Measurements from ENCODE around the gene EDN2. TPM values are rescaled to one million over a fixed set of nuclear protein-coding genes. Genes with fewer than 3 reads are reported as not detected.
A peak's percentile ranks its signal among the peaks of the same experiment; 100 is the strongest.

EDN2 gene
- total RNA-seq, 1 experiment from 2014 or later = 0.24 TPM

- no peaks in the 10 kb centered on the region for H3K4me1 ChIP-seq (ENCODE audit: insufficient read depth, low read length)
- H4K5ac ChIP-seq (ENCODE audit: insufficient read length, low read depth, low read length) = no peak overlapping the region
- H3K9ac ChIP-seq (ENCODE audit: extremely low read depth, insufficient read length, low read length) = no peak overlapping the region
- H3K18ac ChIP-seq (ENCODE audit: insufficient read length, low read depth, low read length) = no peak overlapping the region
- no peak overlapping the region for H3K56ac ChIP-seq (ENCODE audit: insufficient read length, low read depth, low read length)
- Mint-ChIP-seq H3K9me3 (peaks cover 19 to 22% of the 10 kb centered on the region in 2 experiments; a peak in 4 of 5 replicates), H3K4me1 (no peaks in the 10 kb centered on the region), H3K27ac (no peak overlapping the region), H3K36me3 (ENCODE audit: insufficient read depth in 1 of 3, low read depth in 3 of 3) (peaks cover 0 to 5% (median 2%) of the 10 kb centered on the region in 3 experiments; a peak in 2 of 7 replicates), H3K4me3 (no peak overlapping the region; a peak in 1 of 5 replicates), H3K27me3 (ENCODE audit: low read depth) (peaks cover 31% of the 10 kb centered on the region)
- no peaks in the 10 kb centered on the region for H4K20me1 ChIP-seq (ENCODE audit: control insufficient read depth, insufficient read depth, insufficient read length)
- peak overlapping the region; percentile 74 for H3K14ac ChIP-seq (ENCODE audit: insufficient read depth, low read length)
- no peak overlapping the region for H3K23ac ChIP-seq (ENCODE audit: insufficient read length, low read depth, low read length)
- DNase-seq = no peak
- no peak overlapping the region for H4K91ac ChIP-seq (ENCODE audit: insufficient read length, low read depth, low read length)
- no peak overlapping the region for H3K4me2 ChIP-seq (ENCODE audit: insufficient read depth, insufficient read length, low read length)
- no peak overlapping the region for H2BK20ac ChIP-seq (ENCODE audit: low read depth, low read length, poor library complexity, severe bottlenecking)
- H3K27ac ChIP-seq (ENCODE audit: insufficient read length, low read depth, low read length) = no peak overlapping the region
- H4K8ac ChIP-seq (replicated peaks; ENCODE audit: insufficient read length, low read depth, low read length) = no peak overlapping the region
- no peak overlapping the region for H2BK12ac ChIP-seq (ENCODE audit: insufficient read length, low read depth, low read length)
- no peaks in the 10 kb centered on the region for H3K27me3 ChIP-seq (ENCODE audit: insufficient read depth, low read length)
- no peaks in the 10 kb centered on the region for H3K79me1 ChIP-seq (ENCODE audit: insufficient read depth, low read depth, low read length, poor library complexity, severe bottlenecking)
- no peak overlapping the region for H3K4ac ChIP-seq (ENCODE audit: low read depth, low read length)
- H2BK15ac ChIP-seq (ENCODE audit: low read depth, low read length) = no peak overlapping the region
- no peaks in the 10 kb centered on the region for H3K9me3 ChIP-seq (ENCODE audit: control insufficient read depth, low read depth, low read length)
- H3T11ph ChIP-seq (ENCODE audit: low read length) = no peak overlapping the region
- H2AFZ ChIP-seq (ENCODE audit: low read length) = no peak overlapping the region
- no peak overlapping the region for H2AK5ac ChIP-seq (ENCODE audit: insufficient read length, low read length)
- no peaks in the 10 kb centered on the region for H3K23me2 ChIP-seq (ENCODE audit: insufficient read length, low read depth, low read length, poor library complexity, severe bottlenecking)
- TF ChIP-seq, protein P1, sequence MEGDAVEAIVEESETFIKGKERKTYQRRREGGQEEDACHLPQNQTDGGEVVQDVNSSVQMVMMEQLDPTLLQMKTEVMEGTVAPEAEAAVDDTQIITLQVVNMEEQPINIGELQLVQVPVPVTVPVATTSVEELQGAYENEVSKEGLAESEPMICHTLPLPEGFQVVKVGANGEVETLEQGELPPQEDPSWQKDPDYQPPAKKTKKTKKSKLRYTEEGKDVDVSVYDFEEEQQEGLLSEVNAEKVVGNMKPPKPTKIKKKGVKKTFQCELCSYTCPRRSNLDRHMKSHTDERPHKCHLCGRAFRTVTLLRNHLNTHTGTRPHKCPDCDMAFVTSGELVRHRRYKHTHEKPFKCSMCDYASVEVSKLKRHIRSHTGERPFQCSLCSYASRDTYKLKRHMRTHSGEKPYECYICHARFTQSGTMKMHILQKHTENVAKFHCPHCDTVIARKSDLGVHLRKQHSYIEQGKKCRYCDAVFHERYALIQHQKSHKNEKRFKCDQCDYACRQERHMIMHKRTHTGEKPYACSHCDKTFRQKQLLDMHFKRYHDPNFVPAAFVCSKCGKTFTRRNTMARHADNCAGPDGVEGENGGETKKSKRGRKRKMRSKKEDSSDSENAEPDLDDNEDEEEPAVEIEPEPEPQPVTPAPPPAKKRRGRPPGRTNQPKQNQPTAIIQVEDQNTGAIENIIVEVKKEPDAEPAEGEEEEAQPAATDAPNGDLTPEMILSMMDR (conservative IDR thresholded peaks at IDR 0.05) = no peak
- no peak overlapping the region for H2BK5ac ChIP-seq (ENCODE audit: insufficient read length, low read length)
- H2BK120ac ChIP-seq (ENCODE audit: low read depth, low read length, poor library complexity, severe bottlenecking) = no peak overlapping the region
- no CpG with 5 or more reads among the region's 12 CpGs for WGBS (ENCODE audit: extremely low coverage, insufficient read length, low lambda C conversion rate)
- H3K79me2 ChIP-seq (ENCODE audit: insufficient read depth, low read length) = no peaks in the 10 kb centered on the region
Measured at GRCh38 chr1:41533016-41533730, 48.7 kb upstream of the EDN2 start.

Measured in H9 (cell line).